Epithelial cell of esophagus (primary cell): Measurements from ENCODE around the gene PERM1.

Experiments
- DNase-seq: peaks from one replicate; pipeline ENCODE4 v3.0.0; 2010; ENCODE audit warnings: low read depth
- H3K4me3 ChIP-seq: 2 replicates; pipeline ENCODE4 v1.5.1; 2011; ENCODE audit warnings: mild to moderate bottlenecking, low read length, control low read depth
- CTCF ChIP-seq: IDR thresholded peaks from 2 replicates; pipeline ENCODE4 v1.5.1; 2011; ENCODE audit warnings: low read depth, mild to moderate bottlenecking, low read length, control low read depth, inconsistent platforms; ENCODE audit not compliant: insufficient read depth; ENCODE audit errors: missing control alignments

PERM1 gene

GRCh38 chr1:1004420-1004779 lies 22.5 kb upstream of the PERM1 start:
- no peak overlapping the region for H3K4me3 ChIP-seq
- no peak for TF ChIP-seq CTCF
- DNase-seq, result no peak

GRCh38 chr1:1003618-1004419 lies 21.9 kb upstream of the PERM1 start:
- TF ChIP-seq CTCF, result no peak
- H3K4me3 ChIP-seq, result no peak overlapping the region
- DNase-seq, result no peak

- DNase-seq, result no peak
- TF ChIP-seq CTCF, result no peak
- H3K4me3 ChIP-seq, result peak overlapping the region; percentile 64
These were observed 19.3 kb upstream of the PERM1 start for GRCh38 chr1:1001057-1001783.

- peak overlapping the region; percentile 64 for H3K4me3 ChIP-seq
- DNase-seq, result peak; percentile 83
- TF ChIP-seq CTCF, result no peak
These were observed 18.6 kb upstream of the PERM1 start for GRCh38 chr1:1000357-1001056.

GRCh38 chr1:999725-1000356 lies 17.9 kb upstream of the PERM1 start, which contains the start of gene HES4:
Gene HES4, minus strand, starts transcription at chr1:1000097. Its CDS starts 124 bp downstream, at chr1:999973.
- peak within 1 kb of the TSS; percentile 66 for H3K4me3 ChIP-seq
- no peak for TF ChIP-seq CTCF

GRCh38 chr1:998995-999724 lies 17.3 kb upstream of the PERM1 start:
- DNase-seq, result no peak
- no peak for TF ChIP-seq CTCF
- peak overlapping the region; percentile 66 for H3K4me3 ChIP-seq

More at GRCh38 chr1:999725-1000356, 17.9 kb upstream of the PERM1 start, which contains the start of gene HES4:
- DNase-seq, result peak; percentile 93
